Calu3 (cell line): ENCODE results near the gene SNRPD2. TPM values are rescaled to one million over a fixed set of nuclear protein-coding genes. Genes with fewer than 3 reads are reported as not detected.

Source experiments
- BruUV-seq: library from RNA; stranded (reverse); fragments of 400-500 nt; replicated peaks from 2 replicates; lab custom pipeline; 2021; lab: Mats Ljungman, UMichigan
- CTCF ChIA-PET: fragments of 300-600 bp; sonication (Branson Sonifier 250); formaldehyde crosslinking; loops from one replicate; lab custom pipeline; 2022; ENCODE audit warnings: antibody characterized with exemption; lab: Charles Lee
- DNase-seq: peaks from one replicate; pipeline ENCODE4 v3.0.0; 2022
- H3K27ac Mint-ChIP-seq: one replicate; pipeline ENCODE4 v1.8.0; 2022; ENCODE audit warnings: mixed read lengths; ENCODE audit not compliant: unreplicated experiment
- H3K27me3 Mint-ChIP-seq: one replicate; pipeline ENCODE4 v1.8.0; 2022; ENCODE audit warnings: mixed read lengths; ENCODE audit not compliant: unreplicated experiment
- H3K36me3 Mint-ChIP-seq: one replicate; pipeline ENCODE4 v1.8.0; 2022; ENCODE audit warnings: mild to moderate bottlenecking, moderate library complexity, mixed read lengths; ENCODE audit not compliant: insufficient read depth, unreplicated experiment
- H3K4me1 Mint-ChIP-seq: one replicate; pipeline ENCODE4 v1.8.0; 2022; ENCODE audit warnings: mild to moderate bottlenecking, low read depth, mixed read lengths; ENCODE audit not compliant: unreplicated experiment
- H3K4me3 Mint-ChIP-seq: one replicate; pipeline ENCODE4 v1.8.0; 2022; ENCODE audit warnings: mild to moderate bottlenecking, low read depth, moderate library complexity, mixed read lengths; ENCODE audit not compliant: unreplicated experiment
- H3K9me3 Mint-ChIP-seq: one replicate; pipeline ENCODE4 v1.8.0; 2022; ENCODE audit warnings: low read depth, mixed read lengths; ENCODE audit not compliant: unreplicated experiment
- intact Hi-C: fragments of 100-400 bp; cut with micrococcal nuclease; formaldehyde crosslinking; loops from one replicate; pipeline ENCODE4 v1.10.0; 2022; ENCODE audit not compliant: unreplicated experiment
- total RNA-seq: library from RNA; stranded (reverse); gene quantifications from 2 replicates; pipeline ENCODE4 v1.2.3, GENCODE V29; 2022
- TF ChIP-seq, protein P1 (sequence below): fragments of 200-600 bp; IDR thresholded peaks from one replicate; pipeline ENCODE4 v1.8.0; 2022; ENCODE audit warnings: antibody characterized with exemption; ENCODE audit not compliant: unreplicated experiment

Gene SNRPD2
- total RNA-seq, 1 experiment from 2014 or later = 663 TPM

DNA sequence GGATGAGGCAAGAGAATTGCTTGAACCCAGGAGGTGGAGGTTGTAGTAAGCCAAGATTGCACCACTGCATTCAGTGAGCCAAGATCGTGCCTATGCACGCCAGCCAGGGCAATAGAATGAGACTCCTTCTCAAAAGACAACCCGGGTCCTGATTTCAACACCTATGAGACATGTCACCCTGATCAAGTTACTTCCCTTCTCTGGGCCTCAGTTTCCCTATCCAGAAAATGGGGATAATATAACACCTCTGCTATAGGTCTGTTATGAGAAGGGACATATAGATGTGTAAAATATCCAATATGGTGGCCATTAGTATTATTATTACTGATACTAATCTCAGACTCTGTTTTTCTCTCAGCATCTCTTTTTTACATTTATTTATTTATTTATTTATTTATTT lies 36.7 kb downstream of the SNRPD2 start:
- TF ChIP-seq, protein P1, sequence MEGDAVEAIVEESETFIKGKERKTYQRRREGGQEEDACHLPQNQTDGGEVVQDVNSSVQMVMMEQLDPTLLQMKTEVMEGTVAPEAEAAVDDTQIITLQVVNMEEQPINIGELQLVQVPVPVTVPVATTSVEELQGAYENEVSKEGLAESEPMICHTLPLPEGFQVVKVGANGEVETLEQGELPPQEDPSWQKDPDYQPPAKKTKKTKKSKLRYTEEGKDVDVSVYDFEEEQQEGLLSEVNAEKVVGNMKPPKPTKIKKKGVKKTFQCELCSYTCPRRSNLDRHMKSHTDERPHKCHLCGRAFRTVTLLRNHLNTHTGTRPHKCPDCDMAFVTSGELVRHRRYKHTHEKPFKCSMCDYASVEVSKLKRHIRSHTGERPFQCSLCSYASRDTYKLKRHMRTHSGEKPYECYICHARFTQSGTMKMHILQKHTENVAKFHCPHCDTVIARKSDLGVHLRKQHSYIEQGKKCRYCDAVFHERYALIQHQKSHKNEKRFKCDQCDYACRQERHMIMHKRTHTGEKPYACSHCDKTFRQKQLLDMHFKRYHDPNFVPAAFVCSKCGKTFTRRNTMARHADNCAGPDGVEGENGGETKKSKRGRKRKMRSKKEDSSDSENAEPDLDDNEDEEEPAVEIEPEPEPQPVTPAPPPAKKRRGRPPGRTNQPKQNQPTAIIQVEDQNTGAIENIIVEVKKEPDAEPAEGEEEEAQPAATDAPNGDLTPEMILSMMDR = no peak
- no peaks in the 10 kb centered on the region for H3K36me3 Mint-ChIP-seq
- BruUV-seq = no TSS peak
- DNase-seq = no peak
- CTCF ChIA-PET = no interaction called here
- H3K27ac Mint-ChIP-seq = no peak overlapping the region
- no peak overlapping the region for H3K4me3 Mint-ChIP-seq
- no peaks in the 10 kb centered on the region for H3K4me1 Mint-ChIP-seq
- intact Hi-C loops = no loop called here
- no peaks in the 10 kb centered on the region for H3K9me3 Mint-ChIP-seq
- H3K27me3 Mint-ChIP-seq = peaks cover 21% of the 10 kb centered on the region

DNA sequence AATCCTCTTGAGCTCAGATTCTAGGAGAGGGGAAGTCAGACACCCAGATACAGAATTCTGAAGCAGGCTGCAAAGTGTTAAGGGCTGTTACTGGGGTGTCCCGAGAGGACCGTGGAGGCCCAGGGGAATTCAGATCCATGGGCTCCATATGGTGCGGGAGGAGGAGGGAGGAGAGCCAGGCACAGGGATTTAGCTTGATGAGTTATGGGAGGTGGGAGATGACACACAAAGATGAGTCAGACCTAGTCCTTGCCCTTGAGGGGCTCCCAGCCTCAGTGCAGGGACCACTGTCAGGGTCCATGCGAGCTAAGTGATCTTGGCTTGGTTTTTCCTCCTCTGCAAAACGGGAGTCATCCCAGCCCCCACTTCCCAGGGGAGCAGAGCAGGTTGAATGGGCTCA lies 38.1 kb downstream of the SNRPD2 start:
- Mint-ChIP-seq H3K27me3 (peaks cover 6% of the 10 kb centered on the region), H3K27ac (no peak overlapping the region), H3K36me3 (no peaks in the 10 kb centered on the region), H3K4me3 (no peak overlapping the region), H3K4me1 (no peaks in the 10 kb centered on the region), H3K9me3 (no peaks in the 10 kb centered on the region)
- no peak for DNase-seq
- CTCF ChIA-PET = interaction anchor here (0.8 kb wide), 1 partner anchor 14 kb away, joined by 3 read pairs; the partner anchor contains the start of gene GIPR
- intact Hi-C loops = no loop called here
- BruUV-seq = no TSS peak
- TF ChIP-seq, protein P1 = no peak

- DNase-seq = no peak
- Mint-ChIP-seq H3K27ac (no peak overlapping the region), H3K9me3 (no peaks in the 10 kb centered on the region), H3K27me3 (no peaks in the 10 kb centered on the region), H3K4me3 (no peak overlapping the region), H3K4me1 (peaks cover 9% of the 10 kb centered on the region), H3K36me3 (peaks cover 6% of the 10 kb centered on the region)
- no TSS peak for BruUV-seq
- CTCF ChIA-PET = interaction anchor here (1.2 kb wide), 1 partner anchor 9 kb away, joined by 5 read pairs; no protein-coding TSS in a partner anchor
- TF ChIP-seq, protein P1 = no peak
- intact Hi-C loops = no loop called here
These were observed 41.0 kb downstream of the SNRPD2 start for GRCh38 chr19:45650722-45651121.

DNA sequence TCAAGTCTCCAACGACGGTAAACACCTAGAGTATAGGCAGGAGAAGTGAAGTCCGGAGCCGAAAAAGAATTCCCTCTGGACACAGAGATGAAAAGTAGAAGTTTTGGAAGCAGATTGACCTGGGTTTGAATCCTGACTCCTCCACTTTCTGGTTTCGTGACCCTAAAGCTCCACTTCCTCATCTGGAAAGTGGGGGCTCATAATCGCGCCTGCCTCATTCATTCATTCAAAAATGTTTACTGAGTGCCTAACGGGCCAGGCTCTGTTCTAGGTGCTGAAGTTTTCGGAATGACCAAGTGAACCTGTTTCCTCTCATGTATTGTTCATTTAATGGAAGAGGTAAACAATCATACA lies 45.4 kb downstream of the SNRPD2 start:
- Mint-ChIP-seq H3K36me3 (peaks cover 39% of the 10 kb centered on the region), H3K4me3 (peak overlapping the region; percentile 73), H3K9me3 (peaks cover under 1% of the 10 kb centered on the region), H3K27ac (peak overlapping the region; percentile 70), H3K4me1 (peaks cover 34% of the 10 kb centered on the region), H3K27me3 (peaks cover 15% of the 10 kb centered on the region)
- CTCF ChIA-PET = interaction anchor here (0.5 to 1.3 kb wide), 11 partner anchors 16 to 1628 kb away, joined by 3 to 8 read pairs (median 3); partner anchors contain the start of gene QPCTL
- TF ChIP-seq, protein P1 = no peak
- BruUV-seq = no TSS peak
- intact Hi-C loops = no loop called here
- DNase-seq = no peak
